HCEC 1CT (cell line): Measurements from ENCODE around the gene BNIP5.

Experiments used
- DNase-seq: peaks from one replicate; pipeline ENCODE4 v3.0.0-alpha.2; 2017

The BNIP5 gene

GRCh38 chr6:36290668-36291620 lies 45.7 kb downstream of the BNIP5 start:
- DNase-seq = peak; percentile 17

GRCh38 chr6:36289281-36289878 lies 47.3 kb downstream of the BNIP5 start:
- no peak for DNase-seq

GRCh38 chr6:36286858-36287257 lies 49.8 kb downstream of the BNIP5 start:
- no peak for DNase-seq

GRCh38 chr6:36285797-36286196 lies 50.9 kb downstream of the BNIP5 start:
- no peak for DNase-seq

- no peak for DNase-seq
Measured at GRCh38 chr6:36285187-36285671, 51.5 kb downstream of the BNIP5 start.

GRCh38 chr6:36284359-36284758 lies 52.3 kb downstream of the BNIP5 start:
- DNase-seq = no peak

- no peak for DNase-seq
Measured at GRCh38 chr6:36283608-36284007, 53.1 kb downstream of the BNIP5 start.

- DNase-seq = no peak
Measured at GRCh38 chr6:36280983-36281382, 55.7 kb downstream of the BNIP5 start.

- no peak for DNase-seq
Measured at GRCh38 chr6:36280467-36280866, 56.2 kb downstream of the BNIP5 start.

- DNase-seq = no peak
Measured at GRCh38 chr6:36277946-36278470, 58.7 kb downstream of the BNIP5 start.

- DNase-seq = no peak
Measured at GRCh38 chr6:36276581-36277536, 59.8 kb downstream of the BNIP5 start.

GRCh38 chr6:36273802-36274514 lies 62.7 kb downstream of the BNIP5 start:
- no peak for DNase-seq

- DNase-seq = no peak
Measured at GRCh38 chr6:36273067-36273466, 63.6 kb downstream of the BNIP5 start.

GRCh38 chr6:36272234-36272633 lies 64.5 kb downstream of the BNIP5 start:
- DNase-seq = no peak

- no peak for DNase-seq
Measured at GRCh38 chr6:36269834-36270705, 66.6 kb downstream of the BNIP5 start, which contains the start of gene PNPLA1. TSS of gene PNPLA1 (plus strand) at chr6:36270060. CDS start at chr6:36270460, 400 bp downstream.

- DNase-seq = no peak
Measured at GRCh38 chr6:36268478-36269275, 68.0 kb downstream of the BNIP5 start.

- DNase-seq = no peak
Measured at GRCh38 chr6:36267731-36268477, 68.8 kb downstream of the BNIP5 start.

GRCh38 chr6:36266913-36267644 lies 69.6 kb downstream of the BNIP5 start:
- no peak for DNase-seq
